BJ (cell line): Measurements from ENCODE around the gene RASGRP4. TPM values are rescaled to one million over a fixed set of nuclear protein-coding genes. Genes with fewer than 3 reads are reported as not detected.

Experiments
- CTCF ChIA-PET: fragments of 350-600 bp; formaldehyde crosslinking; extraction: SDS; loops from one replicate; lab custom pipeline; 2021; ENCODE audit warnings: antibody characterized with exemption, inconsistent platforms; lab: Yijun Ruan, JAX
- POLR2A ChIA-PET: fragments of 300-600 bp; sonication (Branson Sonifier 250); formaldehyde crosslinking; extraction: SDS; loops from one replicate; lab custom pipeline; 2021; ENCODE audit warnings: antibody characterized with exemption; lab: Charles Lee
- DNase-seq: peaks from one replicate; pipeline ENCODE4 v3.0.0-alpha.2; 2011; ENCODE audit warnings: low read depth
- H3K27me3 ChIP-seq: 2 replicates; pipeline ENCODE4 v1.6.0; 2011; ENCODE audit warnings: low read length; ENCODE audit not compliant: control insufficient read depth, insufficient read depth
- H3K36me3 ChIP-seq: 2 replicates; pipeline ENCODE4 v1.5.1; 2011; ENCODE audit warnings: low read length; ENCODE audit not compliant: control insufficient read depth, insufficient read depth
- H3K4me3 ChIP-seq: 2 replicates; pipeline ENCODE4 v1.5.1; 2011; ENCODE audit warnings: low read depth, mild to moderate bottlenecking, control low read depth, low read length
- polyA plus RNA-seq: library from polyadenylated mRNA; depleted of rRNA; stranded (reverse); fragments of >200 nt; gene quantifications from 2 replicates; pipeline ENCODE4 v1.2.3, GENCODE V29; 2011
- TF ChIP-seq, protein P1 (sequence below): IDR thresholded peaks from 2 replicates; pipeline ENCODE4 v1.5.1; 2011; ENCODE audit warnings: low read depth, mild to moderate bottlenecking, control low read depth, inconsistent platforms, low read length, moderate library complexity; ENCODE audit not compliant: insufficient read depth

RASGRP4 gene
- polyA plus RNA-seq, 1 experiment: not detected

DNA sequence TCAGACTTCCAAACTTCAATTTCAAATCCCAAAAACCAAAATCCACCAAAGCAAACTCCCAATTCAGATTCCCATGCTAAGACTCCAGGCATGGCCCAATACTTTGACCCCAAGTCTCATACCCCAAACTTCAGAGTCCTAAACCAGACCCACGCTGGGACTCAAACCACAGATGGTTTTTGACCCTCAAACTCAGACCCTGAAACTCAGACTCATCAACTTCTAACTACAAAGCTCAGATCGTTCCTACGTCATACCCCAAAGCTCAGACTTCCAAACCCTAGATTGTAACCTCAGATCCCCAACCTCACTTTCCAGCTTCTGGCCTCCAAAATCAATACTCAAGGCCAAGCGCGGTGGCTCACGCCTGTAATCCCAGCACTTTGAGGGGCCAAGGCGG is 19.3 kb upstream of the RASGRP4 start:
- no peak for DNase-seq
- Histone ChIP-seq H3K36me3 (no peaks in the 10 kb centered on the region), H3K4me3 (no peak overlapping the region), H3K27me3 (no peaks in the 10 kb centered on the region)
- TF ChIP-seq, protein P1, sequence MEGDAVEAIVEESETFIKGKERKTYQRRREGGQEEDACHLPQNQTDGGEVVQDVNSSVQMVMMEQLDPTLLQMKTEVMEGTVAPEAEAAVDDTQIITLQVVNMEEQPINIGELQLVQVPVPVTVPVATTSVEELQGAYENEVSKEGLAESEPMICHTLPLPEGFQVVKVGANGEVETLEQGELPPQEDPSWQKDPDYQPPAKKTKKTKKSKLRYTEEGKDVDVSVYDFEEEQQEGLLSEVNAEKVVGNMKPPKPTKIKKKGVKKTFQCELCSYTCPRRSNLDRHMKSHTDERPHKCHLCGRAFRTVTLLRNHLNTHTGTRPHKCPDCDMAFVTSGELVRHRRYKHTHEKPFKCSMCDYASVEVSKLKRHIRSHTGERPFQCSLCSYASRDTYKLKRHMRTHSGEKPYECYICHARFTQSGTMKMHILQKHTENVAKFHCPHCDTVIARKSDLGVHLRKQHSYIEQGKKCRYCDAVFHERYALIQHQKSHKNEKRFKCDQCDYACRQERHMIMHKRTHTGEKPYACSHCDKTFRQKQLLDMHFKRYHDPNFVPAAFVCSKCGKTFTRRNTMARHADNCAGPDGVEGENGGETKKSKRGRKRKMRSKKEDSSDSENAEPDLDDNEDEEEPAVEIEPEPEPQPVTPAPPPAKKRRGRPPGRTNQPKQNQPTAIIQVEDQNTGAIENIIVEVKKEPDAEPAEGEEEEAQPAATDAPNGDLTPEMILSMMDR: no peak
- CTCF ChIA-PET: no interaction called here
- POLR2A ChIA-PET: no interaction called here

DNA sequence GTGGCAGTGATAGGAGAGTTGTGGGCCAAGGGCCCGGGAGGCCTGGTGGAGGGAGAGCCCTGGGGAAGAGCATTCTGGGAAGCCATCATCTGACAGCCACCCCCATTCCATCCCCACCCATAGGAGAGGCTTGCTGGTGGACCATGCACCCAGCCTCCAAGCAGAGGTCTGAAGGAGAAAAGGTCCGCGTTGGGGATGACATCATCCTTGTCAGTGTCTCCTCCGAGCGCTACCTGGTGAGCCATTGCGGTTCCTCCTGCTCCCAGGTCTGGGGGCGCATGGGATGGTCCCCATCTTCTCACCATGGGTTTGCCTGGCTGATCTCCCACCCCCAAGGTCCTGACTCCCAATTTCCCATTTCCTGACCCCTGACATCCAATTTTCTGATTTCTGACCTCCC is 18.0 kb upstream of the RASGRP4 start:
- Histone ChIP-seq H3K27me3 (no peaks in the 10 kb centered on the region), H3K36me3 (no peaks in the 10 kb centered on the region), H3K4me3 (no peak overlapping the region)
- CTCF ChIA-PET: no interaction called here
- TF ChIP-seq, protein P1: no peak
- POLR2A ChIA-PET: no interaction called here
- no peak for DNase-seq

DNA sequence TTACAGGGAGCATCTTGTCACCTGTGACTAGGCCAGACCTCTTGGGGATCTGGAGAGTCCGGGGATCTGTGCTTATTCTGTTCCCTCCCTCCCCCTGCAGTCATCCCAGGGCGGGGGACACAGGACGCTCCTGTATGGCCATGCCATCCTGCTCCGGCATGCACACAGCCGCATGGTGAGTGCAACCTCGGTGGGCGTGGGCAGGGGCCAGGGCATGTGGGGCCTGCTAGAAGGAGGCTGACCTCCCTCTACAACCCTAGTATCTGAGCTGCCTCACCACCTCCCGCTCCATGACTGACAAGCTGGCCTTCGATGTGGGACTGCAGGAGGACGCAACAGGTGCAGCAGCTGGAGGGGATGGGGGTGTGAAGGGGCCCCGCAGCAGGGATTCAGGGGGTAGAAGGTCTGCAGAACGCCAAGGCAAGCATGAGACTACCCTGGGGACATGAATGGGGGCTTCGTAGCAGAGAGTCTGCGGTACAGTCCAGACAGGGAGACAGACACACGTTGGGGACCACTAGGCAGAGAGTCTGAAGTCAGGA is 17.5 kb upstream of the RASGRP4 start:
- H3K27me3 ChIP-seq: no peaks in the 10 kb centered on the region
- no peak for DNase-seq
- H3K4me3 ChIP-seq: no peak overlapping the region
- POLR2A ChIA-PET: no interaction called here
- no peaks in the 10 kb centered on the region for H3K36me3 ChIP-seq
- TF ChIP-seq, protein P1: no peak
- CTCF ChIA-PET: no interaction called here

DNA sequence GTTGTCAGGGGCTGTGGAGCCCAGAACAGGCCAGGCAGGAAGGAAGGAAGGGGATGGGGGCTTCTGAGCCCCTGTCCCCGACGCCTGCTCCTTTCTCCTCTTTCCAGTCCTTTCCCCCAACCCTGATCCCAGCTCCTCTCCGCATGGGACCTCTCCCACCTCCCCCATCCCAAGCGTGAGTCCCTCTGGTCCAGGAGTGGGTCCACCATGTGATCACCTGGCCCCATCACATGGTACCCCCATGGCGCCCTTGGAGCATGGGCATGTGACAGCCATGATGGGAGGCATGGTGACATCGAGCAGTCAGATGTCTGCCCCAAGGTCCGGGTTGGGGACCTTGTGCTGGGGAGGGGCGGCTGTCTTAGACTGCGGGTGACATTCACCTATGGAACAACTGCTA is 16.7 kb upstream of the RASGRP4 start:
- no peak for DNase-seq
- Histone ChIP-seq H3K27me3 (no peaks in the 10 kb centered on the region), H3K36me3 (no peaks in the 10 kb centered on the region), H3K4me3 (no peak overlapping the region)
- ChIA-PET POLR2A (no interaction called here), CTCF (no interaction called here)
- TF ChIP-seq, protein P1: no peak

DNA sequence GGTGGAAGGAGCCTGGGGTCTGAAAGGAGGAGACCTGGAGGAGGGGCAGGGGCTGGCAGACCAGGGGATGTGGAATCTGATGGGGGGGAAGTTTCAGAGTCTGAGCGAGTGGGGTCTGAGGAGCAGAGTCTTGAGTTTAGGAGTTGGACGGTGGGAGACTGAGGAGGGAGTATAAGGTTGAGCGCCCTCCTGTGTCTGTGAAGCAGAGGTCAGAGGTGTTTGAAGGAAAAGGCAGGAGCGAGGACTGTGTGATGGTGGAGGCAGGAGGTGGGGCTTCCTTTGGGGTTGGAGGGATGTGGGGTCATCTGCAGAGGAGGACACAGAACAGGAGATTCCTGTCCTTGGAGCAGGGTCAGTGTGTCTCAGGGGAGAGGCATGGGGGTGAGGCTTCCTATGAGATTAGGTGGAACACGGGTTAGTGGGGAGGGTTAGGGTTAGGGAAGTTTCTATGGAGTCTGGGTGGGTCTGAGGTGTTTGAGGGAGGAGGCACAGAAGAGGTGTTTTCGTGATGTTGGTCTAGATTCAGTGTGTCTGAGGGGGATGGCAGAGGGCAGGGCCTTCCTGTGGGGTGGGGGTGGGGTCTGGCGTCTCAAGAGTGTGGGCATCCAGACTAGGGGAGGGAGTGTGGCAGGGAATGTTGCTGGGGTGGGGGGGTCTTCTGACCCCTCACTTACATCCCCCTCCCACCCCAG is 15.8 kb upstream of the RASGRP4 start:
- DNase-seq: no peak
- TF ChIP-seq, protein P1: no peak
- H3K4me3 ChIP-seq: no peak overlapping the region
- CTCF ChIA-PET: no interaction called here
- POLR2A ChIA-PET: no interaction called here
- no peaks in the 10 kb centered on the region for H3K27me3 ChIP-seq
- no peaks in the 10 kb centered on the region for H3K36me3 ChIP-seq
